PC-9 (cell line): Measurements from ENCODE around the gene FNDC3B. TPM values are rescaled to one million over a fixed set of nuclear protein-coding genes. Genes with fewer than 3 reads are reported as not detected.
A peak's percentile ranks its signal among the peaks of the same experiment; 100 is the strongest.

Experiments
- BruUV-seq: library from RNA; stranded (reverse); fragments of 400-500 nt; replicated peaks from 2 replicates; lab custom pipeline; 2021; lab: Mats Ljungman, UMichigan
- CTCF ChIA-PET: fragments of 300-600 bp; sonication (Branson Sonifier 250); formaldehyde crosslinking; loops from one replicate; lab custom pipeline; 2022; ENCODE audit warnings: antibody characterized with exemption; lab: Charles Lee
- POLR2A ChIA-PET: fragments of 300-600 bp; sonication (Branson Sonifier 250); formaldehyde crosslinking; loops from one replicate; lab custom pipeline; 2022; ENCODE audit warnings: antibody characterized with exemption; ENCODE audit not compliant: unreplicated experiment; lab: Charles Lee
- DNase-seq, 2 experiments: peaks; one replicate each; pipeline versions ENCODE4 v3.0.0 to v3.0.0-alpha.2; 2015 to 2022; ENCODE audit warnings: mixed read lengths in 1 of 2
- H2AFZ ChIP-seq: fragments of 200-600 bp; sonication (generic); 2 replicates; pipeline ENCODE4 v1.8.1; 2017; ENCODE audit warnings: antibody characterized with exemption
- H3F3A ChIP-seq: fragments of 200-600 bp; sonication (generic); 2 replicates; pipeline ENCODE4 v1.8.1; 2017; ENCODE audit warnings: antibody characterized with exemption, mild to moderate bottlenecking, low read depth; ENCODE audit not compliant: insufficient read depth
- H3K27ac ChIP-seq: fragments of 200-600 bp; sonication (generic); 2 replicates; pipeline ENCODE4 v1.6.1; 2016; ENCODE audit warnings: mixed run types
- H3K27me3 ChIP-seq: fragments of 200-600 bp; sonication (generic); 2 replicates; pipeline ENCODE4 v1.6.1; 2016; ENCODE audit warnings: low read depth, mixed run types; ENCODE audit not compliant: insufficient read depth
- H3K36me3 ChIP-seq: fragments of 200-600 bp; sonication (generic); 2 replicates; pipeline ENCODE4 v1.6.1; 2016; ENCODE audit warnings: low read depth, mixed run types
- H3K4me1 ChIP-seq: fragments of 200-600 bp; sonication (generic); replicated peaks from 2 replicates; pipeline ENCODE4 v1.6.1; 2016; ENCODE audit warnings: mixed run types; ENCODE audit not compliant: insufficient read depth
- H3K4me2 ChIP-seq: fragments of 200-600 bp; sonication (generic); 2 replicates; pipeline ENCODE4 v1.6.1; 2017; ENCODE audit warnings: mixed run types
- H3K4me3 ChIP-seq: fragments of 200-600 bp; sonication (generic); 2 replicates; pipeline ENCODE4 v1.6.1; 2016; ENCODE audit warnings: mixed run types
- H3K79me2 ChIP-seq: fragments of 200-600 bp; sonication (generic); 2 replicates; pipeline ENCODE4 v1.6.1; 2017; ENCODE audit warnings: low read depth, mixed run types
- H3K9me2 ChIP-seq: fragments of 200-600 bp; sonication (generic); 2 replicates; pipeline ENCODE4 v1.8.1; 2017; ENCODE audit warnings: mild to moderate bottlenecking; ENCODE audit not compliant: insufficient read depth
- H3K9me3 ChIP-seq: fragments of 200-600 bp; sonication (generic); 2 replicates; pipeline ENCODE4 v1.8.1; 2016; ENCODE audit warnings: low read depth; ENCODE audit not compliant: insufficient read depth
- H4K20me1 ChIP-seq: fragments of 200-600 bp; sonication (generic); 2 replicates; pipeline ENCODE4 v1.8.1; 2017; ENCODE audit not compliant: insufficient read depth
- CTCF ChIP-seq: fragments of 200-600 bp; sonication (generic); conservative IDR thresholded peaks from 2 replicates; pipeline ENCODE4 v1.6.1; 2017; ENCODE audit warnings: mixed run types, antibody characterized with exemption, mild to moderate bottlenecking, moderate library complexity
- EZH2 ChIP-seq: fragments of 200-600 bp; sonication (generic); IDR thresholded peaks from 2 replicates; pipeline ENCODE4 v1.8.0; 2017; ENCODE audit warnings: antibody characterized with exemption, low read depth
- intact Hi-C: fragments of 100-400 bp; cut with micrococcal nuclease; formaldehyde crosslinking; loops from one replicate; pipeline ENCODE4 v1.10.0; 2022; ENCODE audit not compliant: unreplicated experiment
- total RNA-seq: library from RNA; stranded (reverse); gene quantifications from 2 replicates; pipeline ENCODE4 v1.2.3, GENCODE V29; 2021

The FNDC3B gene
- total RNA-seq, 1 experiment from 2014 or later: 106 TPM

GRCh38 chr3:172316758-172317157 is 277.4 kb downstream of the FNDC3B start:
- no peaks in the 10 kb centered on the region for H3K9me3 ChIP-seq
- no TSS peak for BruUV-seq
- POLR2A ChIA-PET: no interaction called here
- H3K27me3 ChIP-seq: no peaks in the 10 kb centered on the region
- peaks cover 67% of the 10 kb centered on the region for H3K36me3 ChIP-seq
- CTCF ChIA-PET: no interaction called here
- no peaks in the 10 kb centered on the region for H3K9me2 ChIP-seq
- intact Hi-C loops: loop anchor here (5.0 kb wide), 1 partner anchor 174 kb away; no protein-coding TSS in a partner anchor
- H3K4me2 ChIP-seq: no peak overlapping the region
- H4K20me1 ChIP-seq: no peaks in the 10 kb centered on the region; the same call in 1 of the 2 replicates
- H3K4me1 ChIP-seq: peaks cover 68% of the 10 kb centered on the region
- no peak overlapping the region for H2AFZ ChIP-seq
- no peak overlapping the region for H3K4me3 ChIP-seq
- peak overlapping the region; percentile 86 for H3K27ac ChIP-seq
- peaks cover 91% of the 10 kb centered on the region for H3F3A ChIP-seq
- H3K79me2 ChIP-seq: peaks cover 73% of the 10 kb centered on the region
- DNase-seq: no peak
- TF ChIP-seq EZH2: no peak
- TF ChIP-seq CTCF: no peak

- no peak for TF ChIP-seq EZH2
- no peak for TF ChIP-seq CTCF
- no peak overlapping the region for H3K4me3 ChIP-seq
- peaks cover 70% of the 10 kb centered on the region for H3K4me1 ChIP-seq
- peaks cover 91% of the 10 kb centered on the region for H3F3A ChIP-seq
- ChIA-PET CTCF (interaction anchor here (0.5 kb wide), 1 partner anchor 305 kb away, joined by 7 read pairs; no protein-coding TSS in a partner anchor), POLR2A (interaction anchor here (1.1 kb wide), 1 partner anchor 278 kb away, joined by 4 read pairs; the partner anchor contains the start of gene FNDC3B)
- peak overlapping the region; percentile 86 for H3K27ac ChIP-seq
- no TSS peak for BruUV-seq
- H3K79me2 ChIP-seq: peaks cover 72% of the 10 kb centered on the region
- no peaks in the 10 kb centered on the region; the same call in 1 of the 2 replicates for H4K20me1 ChIP-seq
- H3K4me2 ChIP-seq: peak overlapping the region; percentile 50
- peaks cover 63% of the 10 kb centered on the region for H3K36me3 ChIP-seq
- H3K9me2 ChIP-seq: no peaks in the 10 kb centered on the region
- intact Hi-C loops: loop anchor here (5.0 kb wide), 1 partner anchor 175 kb away; no protein-coding TSS in a partner anchor
- DNase-seq: no peak
- no peaks in the 10 kb centered on the region for H3K9me3 ChIP-seq
- no peaks in the 10 kb centered on the region for H3K27me3 ChIP-seq
- no peak overlapping the region for H2AFZ ChIP-seq
These were observed 278.1 kb downstream of the FNDC3B start for GRCh38 chr3:172317481-172317880.

GRCh38 chr3:172317984-172318383 is 278.6 kb downstream of the FNDC3B start:
- H3K36me3 ChIP-seq: peaks cover 63% of the 10 kb centered on the region
- DNase-seq: peak; percentile 58 to 93
- ChIA-PET CTCF (interaction anchor here (0.5 to 1.8 kb wide), 3 partner anchors 14 to 1388 kb away, joined by 3 to 7 read pairs (median 6); no protein-coding TSS in a partner anchor), POLR2A (interaction anchor here (0.6 to 1.1 kb wide), 2 partner anchors 279 to 432 kb away, joined by 4 to 7 read pairs; partner anchors contain the start of gene FNDC3B)
- H3K79me2 ChIP-seq: peaks cover 67% of the 10 kb centered on the region
- peaks cover 89% of the 10 kb centered on the region for H3F3A ChIP-seq
- H3K4me3 ChIP-seq: no peak overlapping the region
- no peaks in the 10 kb centered on the region for H3K27me3 ChIP-seq
- no peaks in the 10 kb centered on the region; the same call in 1 of the 2 replicates for H4K20me1 ChIP-seq
- no peak overlapping the region for H2AFZ ChIP-seq
- intact Hi-C loops: loop anchor here (2.0 to 5.0 kb wide), 2 partner anchors 176 to 277 kb away; no protein-coding TSS in a partner anchor
- TF ChIP-seq CTCF: no peak
- TF ChIP-seq EZH2: no peak
- no peaks in the 10 kb centered on the region for H3K9me3 ChIP-seq
- BruUV-seq: no TSS peak
- H3K4me2 ChIP-seq: peak overlapping the region; percentile 50
- no peaks in the 10 kb centered on the region for H3K9me2 ChIP-seq
- peaks cover 72% of the 10 kb centered on the region for H3K4me1 ChIP-seq
- H3K27ac ChIP-seq: peak overlapping the region; percentile 86
